Loucy (cell line): ENCODE results near the gene WWC1.

Experiments
- H2AFZ ChIP-seq: fragments of 200-600 bp; sonication (generic); 2 replicates; pipeline ENCODE4 v1.6.0; 2016; ENCODE audit warnings: antibody characterized with exemption, mild to moderate bottlenecking, low read length, moderate library complexity
- H3F3A ChIP-seq: fragments of 200-600 bp; 2 replicates; pipeline ENCODE4 v1.6.0; 2016; ENCODE audit warnings: antibody characterized with exemption, low read depth, mild to moderate bottlenecking
- H3K27me3 ChIP-seq: fragments of 200-600 bp; sonication (generic); 2 replicates; pipeline ENCODE4 v1.6.1; 2014; ENCODE audit warnings: low read length, mild to moderate bottlenecking; ENCODE audit not compliant: insufficient read depth, poor library complexity, severe bottlenecking
- H3K36me3 ChIP-seq: fragments of 200-600 bp; sonication (generic); 2 replicates; pipeline ENCODE4 v1.6.1; 2016; ENCODE audit warnings: low read length; ENCODE audit not compliant: insufficient read depth
- H3K4me1 ChIP-seq: fragments of 200-600 bp; sonication (generic); 2 replicates; pipeline ENCODE4 v1.5.1; 2014; ENCODE audit warnings: low read length, mild to moderate bottlenecking; ENCODE audit not compliant: insufficient read depth, poor library complexity, severe bottlenecking
- H3K4me2 ChIP-seq: fragments of 200-600 bp; sonication (generic); 2 replicates; pipeline ENCODE4 v1.6.0; 2014; ENCODE audit warnings: antibody characterized with exemption, low read length, low read depth, mild to moderate bottlenecking; ENCODE audit not compliant: poor library complexity, severe bottlenecking
- H3K4me3 ChIP-seq: fragments of 200-600 bp; sonication (generic); 2 replicates; pipeline ENCODE4 v1.5.1; 2014; ENCODE audit warnings: low read length, mild to moderate bottlenecking, mixed read lengths; ENCODE audit not compliant: poor library complexity, severe bottlenecking
- H3K79me2 ChIP-seq: fragments of 200-600 bp; sonication (generic); 2 replicates; pipeline ENCODE4 v1.6.1; 2014; ENCODE audit warnings: low read length; ENCODE audit not compliant: insufficient read depth
- H3K9ac ChIP-seq: fragments of 200-600 bp; sonication (generic); 2 replicates; pipeline ENCODE4 v1.6.0; 2014; ENCODE audit warnings: mild to moderate bottlenecking, low read depth, low read length, moderate library complexity; ENCODE audit not compliant: poor library complexity, severe bottlenecking
- H3K9me2 ChIP-seq: fragments of 200-600 bp; sonication (generic); replicated peaks from 2 replicates; pipeline ENCODE4 v1.6.1; 2016; ENCODE audit warnings: low read depth, low read length, mixed read lengths
- H3K9me3 ChIP-seq: fragments of 200-600 bp; sonication (generic); 2 replicates; pipeline ENCODE4 v1.6.1; 2014; ENCODE audit warnings: mild to moderate bottlenecking, antibody characterized with exemption, low read length, low read depth; ENCODE audit not compliant: insufficient read depth
- H4K20me1 ChIP-seq: fragments of 200-600 bp; sonication (generic); 2 replicates; pipeline ENCODE4 v1.6.0; 2014; ENCODE audit warnings: antibody characterized with exemption, low read length, mild to moderate bottlenecking; ENCODE audit not compliant: insufficient read depth, poor library complexity, severe bottlenecking
- EZH2phosphoT487 ChIP-seq: fragments of 200-600 bp; IDR thresholded peaks from 2 replicates; pipeline ENCODE4 v1.6.1; 2018; ENCODE audit warnings: antibody characterized with exemption, mild to moderate bottlenecking, moderate library complexity, borderline replicate concordance
- TF ChIP-seq, protein P1 (sequence below): fragments of 200-600 bp; sonication (generic); conservative IDR thresholded peaks from 2 replicates; pipeline ENCODE4 v1.5.1; 2014; ENCODE audit warnings: mild to moderate bottlenecking, antibody characterized with exemption, low read length

The WWC1 gene

DNA sequence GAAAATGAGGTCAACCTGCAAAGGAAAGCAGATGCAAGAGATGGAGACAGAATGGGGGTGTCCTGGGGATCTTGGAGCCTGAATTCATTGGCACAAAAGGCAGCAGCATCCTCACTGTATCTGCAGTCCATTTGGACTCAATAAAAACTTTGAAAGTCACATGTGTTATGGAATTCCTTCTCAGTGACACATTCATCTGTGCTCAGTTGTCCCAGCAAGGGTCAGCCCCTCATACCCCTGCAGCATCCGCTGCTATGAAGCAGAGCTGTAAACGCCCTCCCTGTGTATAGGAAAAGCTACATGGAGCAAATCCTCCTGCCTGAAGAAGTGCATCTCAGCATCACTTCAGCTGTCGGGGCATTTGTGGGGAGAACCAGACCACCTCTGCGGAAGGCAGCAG is 180.3 kb downstream of the WWC1 start:
- Histone ChIP-seq H3K9me3 (no peaks in the 10 kb centered on the region), H3K4me2 (no peak overlapping the region), H3K4me3 (no peak overlapping the region), H3F3A (no peaks in the 10 kb centered on the region), H3K9me2 (no peaks in the 10 kb centered on the region), H3K27me3 (no peaks in the 10 kb centered on the region), H3K79me2 (no peaks in the 10 kb centered on the region), H2AFZ (no peak overlapping the region), H3K36me3 (no peaks in the 10 kb centered on the region), H4K20me1 (no peaks in the 10 kb centered on the region), H3K4me1 (no peaks in the 10 kb centered on the region), H3K9ac (no peak overlapping the region)
- TF ChIP-seq EZH2phosphoT487 = no peak
- TF ChIP-seq, protein P1, sequence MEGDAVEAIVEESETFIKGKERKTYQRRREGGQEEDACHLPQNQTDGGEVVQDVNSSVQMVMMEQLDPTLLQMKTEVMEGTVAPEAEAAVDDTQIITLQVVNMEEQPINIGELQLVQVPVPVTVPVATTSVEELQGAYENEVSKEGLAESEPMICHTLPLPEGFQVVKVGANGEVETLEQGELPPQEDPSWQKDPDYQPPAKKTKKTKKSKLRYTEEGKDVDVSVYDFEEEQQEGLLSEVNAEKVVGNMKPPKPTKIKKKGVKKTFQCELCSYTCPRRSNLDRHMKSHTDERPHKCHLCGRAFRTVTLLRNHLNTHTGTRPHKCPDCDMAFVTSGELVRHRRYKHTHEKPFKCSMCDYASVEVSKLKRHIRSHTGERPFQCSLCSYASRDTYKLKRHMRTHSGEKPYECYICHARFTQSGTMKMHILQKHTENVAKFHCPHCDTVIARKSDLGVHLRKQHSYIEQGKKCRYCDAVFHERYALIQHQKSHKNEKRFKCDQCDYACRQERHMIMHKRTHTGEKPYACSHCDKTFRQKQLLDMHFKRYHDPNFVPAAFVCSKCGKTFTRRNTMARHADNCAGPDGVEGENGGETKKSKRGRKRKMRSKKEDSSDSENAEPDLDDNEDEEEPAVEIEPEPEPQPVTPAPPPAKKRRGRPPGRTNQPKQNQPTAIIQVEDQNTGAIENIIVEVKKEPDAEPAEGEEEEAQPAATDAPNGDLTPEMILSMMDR = no peak

DNA sequence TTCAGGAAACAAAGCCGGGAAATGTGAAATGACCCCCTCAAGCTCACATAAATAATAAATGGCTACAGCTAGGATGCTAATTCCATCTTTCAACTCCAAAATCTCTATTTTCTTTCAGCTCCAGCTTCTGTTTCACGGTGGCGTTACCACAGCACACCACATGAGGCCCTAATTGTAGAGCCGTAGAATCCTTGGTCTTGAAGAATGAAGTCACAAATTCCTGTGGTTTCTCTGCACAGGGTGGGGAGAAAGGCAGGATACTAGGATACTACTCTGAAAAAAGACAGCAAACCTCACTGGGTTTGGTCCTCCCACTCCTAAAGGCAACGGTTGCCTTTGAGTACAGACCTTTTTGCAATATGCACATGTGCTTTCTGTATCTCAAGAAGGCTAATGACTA is 180.9 kb downstream of the WWC1 start:
- H3K36me3 ChIP-seq = no peaks in the 10 kb centered on the region
- no peaks in the 10 kb centered on the region for H3K4me1 ChIP-seq
- H3K9ac ChIP-seq = no peak overlapping the region
- TF ChIP-seq, protein P1 = no peak
- TF ChIP-seq EZH2phosphoT487 = no peak
- no peaks in the 10 kb centered on the region for H4K20me1 ChIP-seq
- no peak overlapping the region for H2AFZ ChIP-seq
- H3K27me3 ChIP-seq = no peaks in the 10 kb centered on the region
- H3K4me3 ChIP-seq = no peak overlapping the region
- H3K9me3 ChIP-seq = no peaks in the 10 kb centered on the region
- no peak overlapping the region for H3K4me2 ChIP-seq
- H3F3A ChIP-seq = no peaks in the 10 kb centered on the region
- H3K79me2 ChIP-seq = no peaks in the 10 kb centered on the region
- H3K9me2 ChIP-seq = no peaks in the 10 kb centered on the region

DNA sequence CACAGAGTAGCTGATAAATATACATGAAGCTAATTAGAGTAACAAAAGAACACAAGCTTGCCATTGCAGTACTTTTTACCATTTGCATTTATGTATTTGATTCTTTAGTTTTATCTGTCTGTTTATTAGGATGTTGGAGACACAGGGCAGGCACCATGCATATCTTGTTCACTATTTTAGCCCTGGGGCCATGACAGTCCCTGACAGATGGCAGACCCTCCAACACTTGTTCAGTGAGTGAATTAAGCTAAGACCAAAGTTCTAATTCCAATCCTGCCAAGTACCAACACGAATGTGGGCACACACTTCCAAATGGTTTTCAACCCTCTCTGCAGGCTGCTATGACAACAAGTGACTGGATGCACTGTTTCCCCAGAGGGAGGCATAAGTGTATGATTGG is 182.9 kb downstream of the WWC1 start:
- Histone ChIP-seq H3K9me2 (no peaks in the 10 kb centered on the region), H3K9ac (no peak overlapping the region), H3F3A (no peaks in the 10 kb centered on the region), H3K4me2 (no peak overlapping the region), H3K4me3 (no peak overlapping the region), H3K9me3 (no peaks in the 10 kb centered on the region), H2AFZ (no peak overlapping the region), H3K27me3 (no peaks in the 10 kb centered on the region), H4K20me1 (no peaks in the 10 kb centered on the region), H3K36me3 (no peaks in the 10 kb centered on the region), H3K4me1 (no peaks in the 10 kb centered on the region), H3K79me2 (no peaks in the 10 kb centered on the region)
- no peak for TF ChIP-seq EZH2phosphoT487
- TF ChIP-seq, protein P1 = no peak
